Measurements from ENCODE around the gene SLX4IP. TPM values are rescaled to one million over a fixed set of nuclear protein-coding genes. Genes with fewer than 3 reads are reported as not detected.

The SLX4IP gene
- total and polyA plus RNA-seq, 2 donors (not counting 1 experiment from before 2014, with no cell fraction given): 2.0 to 8.1 TPM

- peaks cover 11% of the 10 kb centered on the region for H3K4me1 Mint-ChIP-seq
- no peaks in the 10 kb centered on the region for H3K9me3 Mint-ChIP-seq (ENCODE audit: insufficient read depth)
- H3K4me1 ChIP-seq (ENCODE audit: control insufficient read depth in 2 of 2, insufficient read depth in 2 of 2, low read length in 2 of 2): no peaks in the 10 kb centered on the region
- no peaks in the 10 kb centered on the region for H3K27me3 Mint-ChIP-seq
- no peak overlapping the region for H3K27ac Mint-ChIP-seq
- no peak overlapping the region for H2AFZ ChIP-seq (ENCODE audit: insufficient read depth, low read depth, low read length, poor library complexity, severe bottlenecking)
- POLR2A ChIA-PET: no interaction called here
- intact Hi-C loops (cut with micrococcal nuclease): no loop called here
- H3K79me2 ChIP-seq (ENCODE audit: control insufficient read depth, insufficient read depth, low read length): peaks cover 2% of the 10 kb centered on the region
- H4K20me1 ChIP-seq (ENCODE audit: control insufficient read depth, insufficient read depth, low read length, poor library complexity, severe bottlenecking): peaks cover 5% of the 10 kb centered on the region
- no peak for TF ChIP-seq CTCF (IDR thresholded peaks at IDR 0.05)
- no peak for TF ChIP-seq EZH2 (IDR thresholded peaks at IDR 0.05; ENCODE audit: borderline replicate concordance, insufficient read depth, low read depth, low read length, poor library complexity, severe bottlenecking)
- no peak overlapping the region for H3K4me3 Mint-ChIP-seq
- H3K27me3 ChIP-seq (replicated peaks in 1 of 4; ENCODE audit: control extremely low read depth in 1 of 4, control insufficient read depth in 3 of 4, insufficient read depth in 4 of 4, low read length in 3 of 4): no peaks in the 10 kb centered on the region
- no peak for ATAC-seq (ENCODE audit: low read depth)
- no CpG with 5 or more reads among the region's 5 CpGs for WGBS (ENCODE audit: insufficient coverage)
- H3K27ac ChIP-seq (ENCODE audit: low read length in 2 of 2): no peak overlapping the region
- no peak for DNase-seq
- CTCF ChIA-PET: no interaction called here
- no peak overlapping the region for H3K9ac ChIP-seq (ENCODE audit: low read length)
- H3K9me3 ChIP-seq (ENCODE audit: control extremely low read depth in 1 of 3, control insufficient read depth in 2 of 3, insufficient read depth in 1 of 3, low read length in 2 of 3): no peaks in the 10 kb centered on the region
- H3K4me2 ChIP-seq (replicated peaks; ENCODE audit: low read depth, low read length, poor library complexity, severe bottlenecking): no peak overlapping the region
- H3K4me3 ChIP-seq (ENCODE audit: control extremely low read depth in 1 of 5, extremely low read depth in 1 of 5, insufficient read depth in 1 of 5, low read depth in 2 of 5, low read length in 4 of 5): no peak overlapping the region
- no peaks in the 10 kb centered on the region for H3K36me3 ChIP-seq (replicated peaks in 1 of 2; ENCODE audit: control extremely low read depth in 1 of 2, control insufficient read depth in 1 of 2, extremely low read depth in 1 of 2, insufficient read depth in 2 of 2, low read length in 1 of 2)
Measured at GRCh38 chr20:10523443-10523842, 88.3 kb downstream of the SLX4IP start.

- POLR2A ChIA-PET: no interaction called here
- no peak for ATAC-seq (ENCODE audit: low read depth)
Measured at GRCh38 chr20:10524034-10524476, 89.0 kb downstream of the SLX4IP start.

More at GRCh38 chr20:10524034-10524476, 89.0 kb downstream of the SLX4IP start:
- TF ChIP-seq CTCF (IDR thresholded peaks at IDR 0.05) (no peak), EZH2 (IDR thresholded peaks at IDR 0.05; ENCODE audit: borderline replicate concordance, insufficient read depth, low read depth, low read length, poor library complexity, severe bottlenecking) (no peak)
- Histone ChIP-seq H3K27me3 (replicated peaks in 1 of 4; ENCODE audit: control extremely low read depth in 1 of 4, control insufficient read depth in 3 of 4, insufficient read depth in 4 of 4, low read length in 3 of 4) (no peaks in the 10 kb centered on the region), H3K9me3 (ENCODE audit: control extremely low read depth in 1 of 3, control insufficient read depth in 2 of 3, insufficient read depth in 1 of 3, low read length in 2 of 3) (no peaks in the 10 kb centered on the region), H3K4me2 (replicated peaks; ENCODE audit: low read depth, low read length, poor library complexity, severe bottlenecking) (no peak overlapping the region), H3K9ac (ENCODE audit: low read length) (no peak overlapping the region), H4K20me1 (ENCODE audit: control insufficient read depth, insufficient read depth, low read length, poor library complexity, severe bottlenecking) (peaks cover 5% of the 10 kb centered on the region), H3K79me2 (ENCODE audit: control insufficient read depth, insufficient read depth, low read length) (peaks cover 2% of the 10 kb centered on the region), H3K4me1 (ENCODE audit: control insufficient read depth in 2 of 2, insufficient read depth in 2 of 2, low read length in 2 of 2) (no peaks in the 10 kb centered on the region), H3K36me3 (replicated peaks in 1 of 2; ENCODE audit: control extremely low read depth in 1 of 2, control insufficient read depth in 1 of 2, extremely low read depth in 1 of 2, insufficient read depth in 2 of 2, low read length in 1 of 2) (no peaks in the 10 kb centered on the region), H3K27ac (ENCODE audit: low read length in 2 of 2) (no peak overlapping the region), H2AFZ (ENCODE audit: insufficient read depth, low read depth, low read length, poor library complexity, severe bottlenecking) (no peak overlapping the region), H3K4me3 (ENCODE audit: control extremely low read depth in 1 of 5, extremely low read depth in 1 of 5, insufficient read depth in 1 of 5, low read depth in 2 of 5, low read length in 4 of 5) (no peak overlapping the region)
- Mint-ChIP-seq H3K9me3 (ENCODE audit: insufficient read depth) (no peaks in the 10 kb centered on the region), H3K4me1 (peaks cover 11% of the 10 kb centered on the region), H3K27ac (no peak overlapping the region), H3K27me3 (no peaks in the 10 kb centered on the region), H3K4me3 (no peak overlapping the region)
- no peak for DNase-seq
- 96% methylated on average over 10 of the region's 10 CpGs for WGBS (ENCODE audit: insufficient coverage)
- CTCF ChIA-PET: no interaction called here
- intact Hi-C loops (cut with micrococcal nuclease): no loop called here

Measured in B cell (primary cell).